ENCODE measurements around the gene EYS. TPM values are rescaled to one million over a fixed set of nuclear protein-coding genes. Genes with fewer than 3 reads are reported as not detected.

The EYS gene
- polyA plus RNA-seq, 1 of the 3 experiments (the other 2 are of a cell fraction) = 0.05 TPM

GRCh38 chr6:64996301-64996700 is 710.7 kb downstream of the EYS start:
- DNase-seq = no peak
- no peak overlapping the region for H3K4me2 ChIP-seq
- POLR2A ChIA-PET = no interaction called here

More at GRCh38 chr6:64996301-64996700, 710.7 kb downstream of the EYS start:
- Histone ChIP-seq H3K4me1 (ENCODE audit: control insufficient read depth in 1 of 2, insufficient read depth in 2 of 2, low read depth in 1 of 2, low read length in 1 of 2) (no peaks in the 10 kb centered on the region), H3K27ac (ENCODE audit: low read depth in 2 of 2, low read length in 1 of 2) (no peak overlapping the region), H3K36me3 (replicated peaks in 1 of 2; ENCODE audit: control insufficient read depth in 1 of 2, insufficient read depth in 2 of 2, low read length in 1 of 2) (no peaks in the 10 kb centered on the region), H3K79me2 (ENCODE audit: insufficient read depth) (no peaks in the 10 kb centered on the region), H2AFZ (ENCODE audit: low read depth) (no peak overlapping the region), H3F3A (replicated peaks; ENCODE audit: insufficient read depth) (no peaks in the 10 kb centered on the region), H3K4me3 (ENCODE audit: low read depth in 2 of 2, low read length in 1 of 2) (no peak overlapping the region), H3K9me3 (no peaks in the 10 kb centered on the region), H3K27me3 (ENCODE audit: insufficient read depth) (no peaks in the 10 kb centered on the region), H4K20me1 (ENCODE audit: insufficient read depth) (no peaks in the 10 kb centered on the region), H3K9me2 (no peaks in the 10 kb centered on the region), H3K9ac (no peak overlapping the region)
- 64% methylated on average over 4 of the region's 4 CpGs for WGBS (ENCODE audit: low lambda C conversion rate)
- CTCF ChIA-PET = no interaction called here
- TF ChIP-seq TEAD4 (IDR thresholded peaks at IDR 0.05; ENCODE audit: borderline replicate concordance, insufficient read depth) (no peak), CTCF (IDR thresholded peaks at IDR 0.05) (no peak), RXRA (IDR thresholded peaks at IDR 0.05; ENCODE audit: borderline replicate concordance, low read depth) (no peak), EP300 (IDR thresholded peaks at IDR 0.05; ENCODE audit: borderline replicate concordance in 1 of 2, low read depth in 1 of 2, low read length in 1 of 2) (no peak), MXI1 (IDR thresholded peaks at IDR 0.05; ENCODE audit: low read depth, low read length) (no peak), PBX3 (IDR thresholded peaks at IDR 0.05) (no peak), FOSL2 (IDR thresholded peaks at IDR 0.05; ENCODE audit: borderline replicate concordance, low read depth) (no peak), SMC3 (IDR thresholded peaks at IDR 0.05; ENCODE audit: low read depth, low read length) (no peak), REST (IDR thresholded peaks at IDR 0.05; ENCODE audit: low read depth, low read length) (no peak), FOXM1 (IDR thresholded peaks at IDR 0.05; ENCODE audit: low read depth) (no peak), POLR2AphosphoS5 (IDR thresholded peaks at IDR 0.05; ENCODE audit: low read depth, low read length) (no peak), ZBTB33 (IDR thresholded peaks at IDR 0.05; ENCODE audit: borderline replicate concordance, low read depth) (no peak), RCOR1 (IDR thresholded peaks at IDR 0.05; ENCODE audit: low read length) (no peak), GABPA (IDR thresholded peaks at IDR 0.05; ENCODE audit: low read depth) (no peak), NRF1 (IDR thresholded peaks at IDR 0.05; ENCODE audit: low read depth, low read length) (no peak)

All from SK-N-SH (cell line).